ENCODE measurements around the gene PHC3. TPM values are rescaled to one million over a fixed set of nuclear protein-coding genes. Genes with fewer than 3 reads are reported as not detected.

The PHC3 gene
- total and polyA plus RNA-seq, 2 of the 13 experiments (the other 11 are each of a cell fraction or from before 2014, with no cell fraction given), result 24.1 to 49.0 TPM

DNA sequence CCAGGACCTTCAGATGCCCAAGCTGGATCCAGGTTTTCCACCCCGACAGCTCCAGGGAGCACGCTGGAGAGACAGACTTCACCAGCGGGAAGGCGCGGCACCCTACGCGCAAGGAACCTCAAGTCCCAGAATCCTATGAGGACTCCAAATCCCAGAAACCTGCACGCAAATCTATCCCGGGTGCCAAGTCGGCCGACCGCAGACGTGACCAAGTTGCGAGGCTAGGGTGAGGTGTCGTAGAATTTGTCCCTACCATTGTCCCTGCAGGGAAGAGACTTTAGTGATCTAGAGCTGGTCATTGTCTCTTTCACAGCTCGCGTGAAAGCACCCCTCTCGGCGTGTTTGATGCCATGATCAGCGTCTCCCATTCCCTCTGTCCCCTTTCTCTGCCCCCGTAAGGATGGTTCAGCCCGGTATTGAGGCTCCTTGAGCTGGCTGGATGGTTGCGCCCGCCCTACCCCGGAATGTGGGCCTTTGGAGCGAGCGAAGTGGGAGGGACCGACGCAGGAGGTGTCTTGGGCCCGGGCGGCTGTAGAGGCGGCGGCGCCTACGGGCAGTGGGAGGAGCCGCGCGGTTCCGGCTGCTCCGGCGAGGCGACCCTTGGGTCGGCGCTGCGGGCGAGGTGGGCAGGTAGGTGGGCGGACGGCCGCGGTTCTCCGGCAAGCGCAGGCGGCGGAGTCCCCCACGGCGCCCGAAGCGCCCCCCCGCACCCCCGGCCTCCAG, 40.6 kb upstream of the PHC3 start, which contains the start of gene PRKCI (continued):
- TF ChIP-seq SALL1 (CRISPR knock-in tag; IDR thresholded peaks at IDR 0.05) (no peak; the same call in 1 of the 2 replicates), AGO1 (IDR thresholded peaks at IDR 0.05; ENCODE audit: low read depth, low read length, poor library complexity, severe bottlenecking) (no peak), ZNF615 (CRISPR knock-in tag; IDR thresholded peaks at IDR 0.05; ENCODE audit: borderline replicate concordance) (no peak), ZNF75D (CRISPR knock-in tag; IDR thresholded peaks at IDR 0.05; ENCODE audit: borderline replicate concordance) (no peak), PITX1 (CRISPR knock-in tag; IDR thresholded peaks at IDR 0.05) (no peak; the same call in 1 of the 2 replicates), ELF1 (CRISPR knock-in tag; IDR thresholded peaks at IDR 0.05) (peak; percentile 54; the same call in 1 of the 2 replicates), ZFAT (CRISPR knock-in tag; conservative IDR thresholded peaks at IDR 0.05) (no peak), NR1H2 (CRISPR knock-in tag; IDR thresholded peaks at IDR 0.05; ENCODE audit: borderline replicate concordance, low read depth) (no peak), FOXO1 (CRISPR knock-in tag; IDR thresholded peaks at IDR 0.05) (no peak), ZNF891 (CRISPR knock-in tag; IDR thresholded peaks at IDR 0.05) (peak; percentile 85), ZNF431 (CRISPR knock-in tag; IDR thresholded peaks at IDR 0.05; ENCODE audit: borderline replicate concordance, low read depth) (no peak), MBNL3 (CRISPR knock-in tag; conservative IDR thresholded peaks at IDR 0.05) (no peak), ZFP36L1 (CRISPR knock-in tag; IDR thresholded peaks at IDR 0.05) (peak; percentile 80; the same call in 1 of the 2 replicates), ZNF776 (CRISPR knock-in tag; IDR thresholded peaks at IDR 0.05) (peak; percentile 41; the same call in 1 of the 2 replicates), NCOR1 (IDR thresholded peaks at IDR 0.05; ENCODE audit: borderline replicate concordance, low read length) (no peak), ZFYVE20 (CRISPR knock-in tag; IDR thresholded peaks at IDR 0.05; ENCODE audit: borderline replicate concordance, low read depth) (no peak), ZNF619 (CRISPR knock-in tag; IDR thresholded peaks at IDR 0.05) (no peak), TOPORS (CRISPR knock-in tag; IDR thresholded peaks at IDR 0.05) (no peak), FOSL2 (CRISPR knock-in tag; IDR thresholded peaks at IDR 0.05) (peak; percentile 30; the same call in 1 of the 2 replicates), ZMYM4 (CRISPR knock-in tag; IDR thresholded peaks at IDR 0.05) (peak; percentile 45; the same call in 1 of the 2 replicates)
- TF ChIP-seq, protein P1, sequence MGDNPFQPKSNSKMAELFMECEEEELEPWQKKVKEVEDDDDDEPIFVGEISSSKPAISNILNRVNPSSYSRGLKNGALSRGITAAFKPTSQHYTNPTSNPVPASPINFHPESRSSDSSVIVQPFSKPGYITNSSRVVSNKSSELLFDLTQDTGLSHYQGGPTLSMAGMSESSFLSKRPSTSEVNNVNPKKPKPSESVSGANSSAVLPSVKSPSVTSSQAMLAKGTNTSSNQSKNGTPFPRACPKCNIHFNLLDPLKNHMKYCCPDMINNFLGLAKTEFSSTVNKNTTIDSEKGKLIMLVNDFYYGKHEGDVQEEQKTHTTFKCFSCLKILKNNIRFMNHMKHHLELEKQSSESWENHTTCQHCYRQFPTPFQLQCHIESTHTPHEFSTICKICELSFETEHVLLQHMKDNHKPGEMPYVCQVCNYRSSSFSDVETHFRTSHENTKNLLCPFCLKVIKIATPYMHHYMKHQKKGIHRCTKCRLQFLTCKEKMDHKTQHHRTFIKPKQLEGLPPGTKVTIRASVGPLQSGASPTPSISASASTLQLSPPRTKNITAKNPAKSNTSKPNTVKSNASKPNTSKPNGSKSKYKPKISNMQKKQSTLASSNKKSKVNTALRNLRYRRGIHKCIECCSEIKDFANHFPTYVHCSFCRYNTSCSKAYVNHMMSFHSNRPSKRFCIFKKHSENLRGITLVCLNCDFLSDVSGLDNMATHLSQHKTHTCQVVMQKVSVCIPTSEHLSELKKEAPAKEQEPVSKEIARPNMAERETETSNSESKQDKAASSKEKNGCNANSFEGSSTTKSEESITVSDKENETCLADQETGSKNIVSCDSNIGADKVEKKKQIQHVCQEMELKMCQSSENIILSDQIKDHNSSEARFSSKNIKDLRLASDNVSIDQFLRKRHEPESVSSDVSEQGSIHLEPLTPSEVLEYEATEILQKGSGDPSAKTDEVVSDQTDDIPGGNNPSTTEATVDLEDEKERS (CRISPR knock-in tag; IDR thresholded peaks at IDR 0.05), result no peak
- TF ChIP-seq, protein P2, sequence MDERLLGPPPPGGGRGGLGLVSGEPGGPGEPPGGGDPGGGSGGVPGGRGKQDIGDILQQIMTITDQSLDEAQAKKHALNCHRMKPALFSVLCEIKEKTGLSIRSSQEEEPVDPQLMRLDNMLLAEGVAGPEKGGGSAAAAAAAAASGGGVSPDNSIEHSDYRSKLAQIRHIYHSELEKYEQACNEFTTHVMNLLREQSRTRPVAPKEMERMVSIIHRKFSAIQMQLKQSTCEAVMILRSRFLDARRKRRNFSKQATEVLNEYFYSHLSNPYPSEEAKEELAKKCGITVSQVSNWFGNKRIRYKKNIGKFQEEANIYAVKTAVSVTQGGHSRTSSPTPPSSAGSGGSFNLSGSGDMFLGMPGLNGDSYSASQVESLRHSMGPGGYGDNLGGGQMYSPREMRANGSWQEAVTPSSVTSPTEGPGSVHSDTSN (CRISPR knock-in tag; IDR thresholded peaks at IDR 0.05), result no peak
- TF ChIP-seq, protein P3, sequence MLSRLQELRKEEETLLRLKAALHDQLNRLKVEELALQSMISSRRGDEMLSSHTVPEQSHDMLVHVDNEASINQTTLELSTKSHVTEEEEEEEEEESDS (CRISPR knock-in tag; IDR thresholded peaks at IDR 0.05; ENCODE audit: borderline replicate concordance), result 0 out of 2 replicates have a peak, but pooled peaks have one; percentile 50
- TF ChIP-seq, protein P4, sequence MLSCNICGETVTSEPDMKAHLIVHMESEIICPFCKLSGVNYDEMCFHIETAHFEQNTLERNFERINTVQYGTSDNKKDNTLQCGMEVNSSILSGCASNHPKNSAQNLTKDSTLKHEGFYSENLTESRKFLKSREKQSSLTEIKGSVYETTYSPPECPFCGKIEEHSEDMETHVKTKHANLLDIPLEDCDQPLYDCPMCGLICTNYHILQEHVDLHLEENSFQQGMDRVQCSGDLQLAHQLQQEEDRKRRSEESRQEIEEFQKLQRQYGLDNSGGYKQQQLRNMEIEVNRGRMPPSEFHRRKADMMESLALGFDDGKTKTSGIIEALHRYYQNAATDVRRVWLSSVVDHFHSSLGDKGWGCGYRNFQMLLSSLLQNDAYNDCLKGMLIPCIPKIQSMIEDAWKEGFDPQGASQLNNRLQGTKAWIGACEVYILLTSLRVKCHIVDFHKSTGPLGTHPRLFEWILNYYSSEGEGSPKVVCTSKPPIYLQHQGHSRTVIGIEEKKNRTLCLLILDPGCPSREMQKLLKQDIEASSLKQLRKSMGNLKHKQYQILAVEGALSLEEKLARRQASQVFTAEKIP (CRISPR knock-in tag; IDR thresholded peaks at IDR 0.05; ENCODE audit: borderline replicate concordance), result 0 out of 2 replicates have a peak, but pooled peaks have one; percentile 62
